Erythroblast (primary cell): Measurements from ENCODE around the gene MYBPHL.

Experiments used
- GATA1 ChIP-seq: IDR thresholded peaks from 2 replicates; pipeline ENCODE4 v1.6.1; 2011; ENCODE audit warnings: low read depth, mild to moderate bottlenecking, control low read depth, low read length, moderate library complexity
- POLR2A ChIP-seq: IDR thresholded peaks from 2 replicates; pipeline ENCODE4 v1.6.1; 2011; ENCODE audit warnings: mild to moderate bottlenecking, low read length

DNA sequence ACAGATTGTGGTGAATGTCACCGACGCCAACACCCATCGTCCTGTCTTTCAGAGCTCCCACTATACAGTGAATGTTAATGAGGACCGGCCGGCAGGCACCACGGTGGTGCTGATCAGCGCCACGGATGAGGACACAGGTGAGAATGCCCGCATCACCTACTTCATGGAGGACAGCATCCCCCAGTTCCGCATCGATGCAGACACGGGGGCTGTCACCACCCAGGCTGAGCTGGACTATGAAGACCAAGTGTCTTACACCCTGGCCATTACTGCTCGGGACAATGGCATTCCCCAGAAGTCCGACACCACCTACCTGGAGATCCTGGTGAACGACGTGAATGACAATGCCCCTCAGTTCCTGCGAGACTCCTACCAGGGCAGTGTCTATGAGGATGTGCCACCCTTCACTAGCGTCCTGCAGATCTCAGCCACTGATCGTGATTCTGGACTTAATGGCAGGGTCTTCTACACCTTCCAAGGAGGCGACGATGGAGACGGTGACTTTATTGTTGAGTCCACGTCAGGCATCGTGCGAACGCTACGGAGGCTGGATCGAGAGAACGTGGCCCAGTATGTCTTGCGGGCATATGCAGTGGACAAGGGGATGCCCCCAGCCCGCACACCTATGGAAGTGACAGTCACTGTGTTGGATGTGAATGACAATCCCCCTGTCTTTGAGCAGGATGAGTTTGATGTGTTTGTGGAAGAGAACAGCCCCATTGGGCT, 54.5 kb downstream of the MYBPHL start:
- TF ChIP-seq POLR2A (no peak), GATA1 (no peak)
